GM20431 (cell line): Measurements from ENCODE around the gene LRRC46.

Experiments
- in situ Hi-C: fragments of 300-500 bp; cut with MseI, MboI; formaldehyde crosslinking; loops from one replicate; pipeline ENCODE4 v1.15.0; 2020; ENCODE audit warnings: low sequenced_read_pairs; ENCODE audit not compliant: unreplicated experiment

The LRRC46 gene

GRCh38 chr17:47848198-47848513 lies 16.7 kb downstream of the LRRC46 start:
- in situ Hi-C loops: no loop called here

- in situ Hi-C loops: no loop called here
These were observed 18.9 kb downstream of the LRRC46 start for GRCh38 chr17:47850373-47850691.

DNA sequence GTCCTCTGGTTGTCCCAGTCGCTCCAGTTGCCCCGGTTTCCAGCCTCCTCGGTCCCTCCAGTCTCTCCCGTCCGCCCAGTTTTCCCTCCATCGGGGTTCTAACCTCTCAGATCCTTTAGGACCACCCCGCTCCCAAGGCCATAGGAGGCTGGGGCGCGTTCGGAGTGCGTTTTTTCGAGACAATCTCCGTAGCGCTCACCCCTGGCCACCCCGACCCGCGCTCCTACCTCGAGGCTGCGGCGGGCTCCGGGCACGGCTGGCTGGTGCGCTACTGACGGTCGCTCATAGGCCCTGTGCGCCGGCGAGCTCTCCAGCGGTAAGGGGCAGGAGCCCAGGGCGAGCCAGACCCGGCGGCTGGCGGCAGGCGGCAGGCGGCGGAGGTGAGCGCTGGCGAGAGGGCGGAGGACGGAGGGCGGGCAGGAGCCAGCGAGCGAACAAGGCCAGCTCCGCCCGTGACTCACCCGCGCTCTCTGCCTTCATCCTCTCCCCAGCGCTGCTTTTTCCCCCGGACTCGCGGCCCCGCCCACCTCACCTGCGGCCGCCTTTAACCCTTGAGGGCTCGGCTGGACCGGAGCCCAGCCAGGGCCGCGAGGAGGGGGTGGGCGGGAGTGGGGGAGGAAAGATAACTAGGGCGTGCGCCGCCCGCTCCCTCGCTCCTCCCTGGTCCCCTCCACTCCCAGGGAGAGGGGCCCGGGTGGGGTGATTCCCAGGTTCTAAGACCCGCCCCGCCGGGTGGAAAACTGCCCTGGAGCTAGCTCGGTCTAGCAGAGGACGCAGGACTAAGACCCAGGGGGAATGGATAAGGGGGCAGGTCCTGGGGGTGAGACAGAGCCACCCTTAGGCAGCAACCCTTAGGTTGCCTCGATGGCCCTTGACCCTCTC lies 19.5 kb downstream of the LRRC46 start, which contains the start of gene SP6:
Gene SP6, minus strand, starts transcription at position 472 of the 882 bp plus-strand sequence. CDS start 2,734 bp downstream, outside the sequence.
- in situ Hi-C loops: no loop called here

DNA sequence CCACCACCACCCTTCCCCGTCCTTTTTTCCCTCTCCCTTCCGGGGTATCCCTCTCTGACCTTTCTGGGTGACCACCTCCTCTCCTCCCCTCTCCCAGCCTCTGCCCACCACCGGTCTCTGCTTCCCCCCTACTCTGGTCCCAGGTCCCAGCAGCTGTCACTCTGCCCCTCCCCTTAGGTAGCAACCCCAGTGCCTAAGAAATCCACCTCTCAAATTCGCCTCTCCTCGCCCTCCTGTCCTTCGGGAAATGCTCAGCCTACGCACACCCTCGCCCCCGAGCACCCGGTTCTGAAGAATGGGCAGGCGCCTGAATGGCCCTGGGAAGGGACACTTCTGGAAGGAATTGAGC lies 20.3 kb downstream of the LRRC46 start:
- in situ Hi-C loops: no loop called here

DNA sequence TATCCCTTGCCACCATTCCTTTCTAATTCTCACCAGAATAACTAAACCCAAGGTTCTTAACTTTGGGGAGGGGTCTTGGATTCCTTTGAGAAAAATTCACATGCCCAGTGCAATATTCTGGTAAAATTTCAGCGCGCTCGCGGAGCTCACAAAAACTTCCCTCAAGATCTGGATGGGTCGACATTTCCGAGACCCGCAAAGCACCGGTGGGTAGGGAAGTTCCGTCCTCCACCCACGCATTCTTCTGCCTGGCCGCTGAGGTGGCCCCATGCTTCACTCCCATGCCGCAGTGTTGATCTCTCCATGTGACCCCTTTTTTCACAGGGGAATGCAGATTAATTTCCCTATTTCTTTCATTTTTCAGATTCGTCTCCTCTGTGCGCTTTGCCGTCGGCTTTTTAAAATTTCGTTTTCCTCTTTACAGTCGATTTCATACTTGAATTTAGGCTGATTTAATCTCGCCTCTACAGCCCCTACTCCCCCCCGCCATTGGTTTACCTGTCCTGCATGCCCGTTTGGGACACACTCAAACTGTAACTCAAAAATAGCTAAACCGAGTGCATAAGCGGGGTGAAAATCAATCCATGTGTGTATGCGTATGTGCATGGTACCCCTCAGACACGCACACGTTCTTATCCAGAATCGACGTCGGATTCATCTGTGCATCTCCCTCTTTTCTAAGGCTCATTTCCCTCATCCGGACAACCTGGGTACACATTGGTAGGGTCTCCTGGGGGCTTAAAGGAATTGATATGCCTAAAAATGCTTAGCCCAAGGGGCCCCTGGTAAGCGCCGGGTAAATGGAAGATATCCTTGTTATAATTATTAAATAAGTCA lies 20.9 kb downstream of the LRRC46 start:
- in situ Hi-C loops: no loop called here

DNA sequence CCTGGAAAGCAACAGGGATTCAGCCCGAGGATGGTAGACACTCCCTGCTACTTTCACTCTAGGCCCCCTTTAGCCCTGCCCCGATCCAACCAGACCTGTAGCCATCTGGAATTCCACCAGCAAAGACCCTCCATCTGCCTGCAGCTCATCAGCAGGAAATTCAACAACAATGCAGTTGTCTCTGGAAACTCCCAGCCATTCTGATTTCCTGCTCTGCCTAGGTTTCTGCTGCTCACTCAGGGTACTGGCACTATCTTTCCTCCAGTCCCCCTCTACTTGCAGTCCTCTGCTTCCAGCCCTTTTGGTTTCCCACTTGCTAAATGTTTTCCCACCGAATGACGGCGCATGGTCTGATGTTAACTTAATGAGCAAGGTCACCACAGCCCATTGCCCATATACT lies 22.1 kb downstream of the LRRC46 start:
- in situ Hi-C loops: no loop called here

DNA sequence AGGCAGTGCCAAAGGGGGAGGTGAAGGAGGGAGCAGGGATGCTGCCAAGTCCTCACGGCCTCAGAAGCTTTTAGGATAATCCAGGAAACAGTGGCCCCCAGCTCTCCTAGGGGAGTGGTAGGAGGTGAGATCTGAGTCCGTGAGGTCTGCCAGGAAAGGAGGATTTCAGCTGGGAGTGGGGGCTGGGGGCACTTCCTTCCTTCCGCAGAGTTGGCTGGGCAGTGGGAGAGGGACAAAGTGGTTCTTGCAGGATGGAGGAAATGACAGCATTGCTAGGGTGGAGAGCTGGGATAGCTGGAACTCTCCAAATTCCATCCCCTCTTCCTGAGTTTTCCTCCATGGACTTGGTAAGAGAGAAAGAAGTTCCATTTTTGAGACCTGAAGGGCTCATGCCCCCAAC lies 24.3 kb downstream of the LRRC46 start:
- in situ Hi-C loops: no loop called here

DNA sequence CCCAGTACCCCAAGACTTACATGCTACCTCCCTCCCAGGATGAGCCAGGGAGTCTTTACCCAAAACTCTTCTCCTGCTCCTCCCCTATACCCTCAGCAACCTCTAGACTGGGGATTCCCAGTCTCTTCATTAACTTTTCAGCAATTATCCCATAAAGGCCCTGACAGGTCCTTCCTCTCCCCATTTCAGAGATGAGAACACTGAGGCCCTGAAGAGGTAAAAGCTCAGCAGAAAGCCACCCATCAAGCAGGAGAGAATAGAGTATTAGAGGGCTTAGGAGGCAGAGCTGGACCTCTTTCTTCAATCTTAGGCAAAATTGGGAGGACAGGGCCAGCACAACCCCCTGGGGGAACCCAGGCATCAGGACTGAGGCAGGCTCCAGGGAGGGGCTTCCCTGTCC lies 25.4 kb downstream of the LRRC46 start:
- in situ Hi-C loops: no loop called here

- in situ Hi-C loops: no loop called here
These were observed 26.3 kb downstream of the LRRC46 start for GRCh38 chr17:47857551-47858455.

- in situ Hi-C loops: no loop called here
These were observed 28.9 kb downstream of the LRRC46 start for GRCh38 chr17:47860386-47860785.

GRCh38 chr17:47862621-47863440 lies 31.4 kb downstream of the LRRC46 start:
- in situ Hi-C loops: no loop called here

DNA sequence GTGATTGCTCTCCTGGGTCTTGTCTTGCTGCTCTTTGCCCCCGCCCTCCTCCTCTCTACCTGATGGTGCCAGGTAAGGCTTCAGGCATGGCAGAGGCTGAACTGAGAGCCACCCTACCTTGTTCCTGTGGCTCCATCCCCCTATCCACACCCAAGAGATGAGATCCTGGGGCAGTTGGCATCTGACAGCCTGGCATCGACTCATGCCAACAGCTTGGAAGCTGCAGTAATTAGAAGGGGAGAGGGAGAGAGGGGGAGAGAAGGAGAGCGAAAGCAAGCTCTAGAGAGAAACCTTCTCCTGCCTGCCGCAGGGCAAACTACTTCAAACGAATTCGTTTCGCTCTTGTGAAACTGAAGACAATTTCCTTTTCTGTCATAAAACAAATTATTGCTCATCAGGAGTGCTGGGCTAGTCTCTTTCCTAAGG lies 33.3 kb downstream of the LRRC46 start:
- in situ Hi-C loops: no loop called here

- in situ Hi-C loops: no loop called here
These were observed 35.5 kb downstream of the LRRC46 start for GRCh38 chr17:47866941-47867340.

- in situ Hi-C loops: no loop called here
These were observed 36.5 kb downstream of the LRRC46 start for GRCh38 chr17:47867813-47868533.

DNA sequence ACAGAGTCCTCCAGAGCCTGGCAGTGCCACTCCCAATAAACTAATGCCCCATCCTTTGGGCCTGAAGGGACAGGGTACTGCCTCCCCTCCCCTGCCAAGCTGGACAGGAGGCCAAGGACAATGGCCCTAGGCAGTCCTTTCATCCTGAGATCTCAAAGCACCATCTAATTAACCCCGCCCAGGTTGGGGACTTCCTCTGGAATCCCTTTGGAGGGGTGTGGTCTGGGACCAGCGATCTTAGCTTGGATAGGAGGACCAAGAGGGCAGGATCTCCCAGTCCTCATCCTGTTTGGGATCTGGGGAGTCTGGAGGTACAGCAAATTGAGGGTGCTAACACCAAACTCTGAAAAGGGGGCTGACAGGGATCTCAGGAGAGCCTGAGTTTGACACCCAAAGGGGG lies 37.6 kb downstream of the LRRC46 start:
- in situ Hi-C loops: no loop called here

- in situ Hi-C loops: no loop called here
These were observed 38.6 kb downstream of the LRRC46 start for GRCh38 chr17:47870056-47870455.

DNA sequence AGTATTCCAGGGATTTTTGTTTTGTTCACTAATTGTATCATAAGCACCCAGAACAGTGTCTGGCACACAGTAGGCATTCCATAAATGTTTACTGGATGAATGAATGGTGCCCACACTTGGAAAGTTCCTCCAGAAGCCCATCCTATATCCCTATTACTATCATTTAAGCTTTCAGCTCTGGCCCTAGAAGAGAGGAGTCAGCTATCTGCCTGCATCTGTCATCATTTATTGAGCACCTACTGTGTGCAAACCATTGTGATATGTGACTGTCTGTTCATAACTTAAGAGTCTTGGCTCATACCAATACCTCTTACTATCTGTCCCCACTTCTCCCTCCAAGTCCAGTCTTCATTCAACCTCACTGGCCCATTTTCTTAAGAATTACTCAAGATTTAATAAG lies 39.6 kb downstream of the LRRC46 start:
- in situ Hi-C loops: no loop called here

DNA sequence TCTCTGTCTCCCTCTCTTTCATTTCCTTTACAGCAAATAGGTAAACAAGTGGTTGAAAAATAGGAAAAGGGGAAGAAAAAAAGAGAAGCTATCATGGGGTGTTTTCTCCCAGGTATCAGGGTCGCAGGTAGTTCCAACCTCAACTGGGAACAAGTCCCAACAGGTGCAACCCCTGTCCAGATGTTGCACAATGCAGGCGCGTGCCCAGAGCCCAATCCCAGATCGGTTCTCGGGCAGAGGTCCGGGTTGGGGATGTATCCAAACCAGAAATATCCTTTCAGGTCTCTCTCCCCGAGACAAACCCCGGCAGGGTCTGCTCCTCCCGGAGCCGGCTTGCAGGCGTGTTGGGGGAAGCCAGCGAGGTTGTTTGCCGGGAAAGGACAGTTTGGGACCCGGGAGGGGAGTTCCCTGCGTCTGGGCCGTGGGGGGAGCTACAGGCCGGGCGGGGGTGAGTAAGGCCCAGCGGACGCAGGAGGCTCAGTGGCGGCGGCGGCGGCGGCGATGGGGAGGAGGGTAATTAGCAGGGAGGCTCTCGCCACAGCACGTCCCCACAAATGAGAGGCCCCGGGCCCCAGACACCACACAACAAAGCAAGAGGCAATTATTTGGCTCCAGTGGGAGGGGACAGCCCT lies 40.7 kb downstream of the LRRC46 start:
- in situ Hi-C loops: no loop called here
